K562 (cell line): Measurements from ENCODE around the gene CCL27. TPM values are rescaled to one million over a fixed set of nuclear protein-coding genes. Genes with fewer than 3 reads are reported as not detected.
A peak's percentile ranks its signal among the peaks of the same experiment; 100 is the strongest.

ENCODE experiments used
- BCOR ChIP-seq: fragments of 450-650 bp; IDR thresholded peaks from 2 replicates; pipeline ENCODE4 v1.6.1; 2016
- CBX8 ChIP-seq: fragments of 200-600 bp; sonication (generic); IDR thresholded peaks from 2 replicates; pipeline ENCODE4 v1.6.1; 2012; ENCODE audit warnings: borderline replicate concordance, mixed run types, low read depth, mild to moderate bottlenecking, moderate library complexity, mixed read lengths, low read length, control low read depth, inconsistent platforms; ENCODE audit not compliant: poor library complexity, severe bottlenecking; ENCODE audit errors: extremely low read depth
- EHMT2 ChIP-seq: fragments of 450-650 bp; IDR thresholded peaks from 2 replicates; pipeline ENCODE4 v1.6.1; 2018; ENCODE audit warnings: antibody characterized with exemption
- EP300 ChIP-seq: IDR thresholded peaks from 2 replicates; pipeline ENCODE4 v1.6.1; 2012; ENCODE audit warnings: low read length, improper control_type of control experiment
- HMG20B ChIP-seq: fragments of 250-450 bp; sonication (Bioruptor Pico); IDR thresholded peaks from 2 replicates; pipeline ENCODE4 v1.5.0; 2021; ENCODE audit warnings: mild to moderate bottlenecking
- LARP7 ChIP-seq: fragments of 450-650 bp; IDR thresholded peaks from 2 replicates; pipeline ENCODE4 v1.6.1; 2016
- MAZ ChIP-seq, 2 experiments: fragments of 450-650 bp in 1 of 2; sonication (generic) in 1 of 2; formaldehyde crosslinking; IDR thresholded peaks in 1 of 2; conservative IDR thresholded peaks in 1 of 2; 2 replicates each; pipeline versions ENCODE4 v1.4.0 to v1.5.0; 2020; ENCODE audit warnings: mild to moderate bottlenecking in 1 of 2, missing genetic modification reagents in 1 of 2
- NCOR1 ChIP-seq: fragments of 450-650 bp; IDR thresholded peaks from 2 replicates; pipeline ENCODE4 v1.6.1; 2016; ENCODE audit warnings: mild to moderate bottlenecking, moderate library complexity
- NRF1 ChIP-seq, 2 experiments: fragments of 450-650 bp; IDR thresholded peaks in 1 of 2; conservative IDR thresholded peaks in 1 of 2; 2 replicates each; pipeline ENCODE4 v1.6.1; 2014; ENCODE audit warnings: mild to moderate bottlenecking in 2 of 2
- PHF8 ChIP-seq: fragments of 200-600 bp; sonication (generic); IDR thresholded peaks from 2 replicates; pipeline ENCODE4 v1.6.1; 2012; ENCODE audit warnings: mixed run types, mild to moderate bottlenecking, inconsistent platforms, low read length, moderate library complexity, borderline replicate concordance
- POLR2AphosphoS2 ChIP-seq: IDR thresholded peaks from 2 replicates; pipeline ENCODE4 v1.6.1; 2012; ENCODE audit warnings: low read length, improper control_type of control experiment
- ZFP1 ChIP-seq: fragments of 450-650 bp; formaldehyde crosslinking; IDR thresholded peaks from 2 replicates; pipeline ENCODE4 v1.4.0; 2020; ENCODE audit warnings: mild to moderate bottlenecking, mixed read lengths
- ZNF3 ChIP-seq: fragments of 250-450 bp; sonication (Bioruptor Pico); IDR thresholded peaks from 2 replicates; pipeline ENCODE4 v1.5.0; 2021; ENCODE audit warnings: mild to moderate bottlenecking, moderate library complexity
- ZNF551 ChIP-seq: fragments of 250-450 bp; sonication (Bioruptor Pico); IDR thresholded peaks from 2 replicates; pipeline ENCODE4 v1.5.0; 2021; ENCODE audit warnings: mild to moderate bottlenecking, moderate library complexity
- ZNF609 ChIP-seq: sonication (generic); formaldehyde crosslinking; IDR thresholded peaks from 2 replicates; pipeline ENCODE4 v1.8.1; 2023; ENCODE audit warnings: missing genetic modification reagents, mild to moderate bottlenecking, borderline replicate concordance
- polyA plus RNA-seq, 8 experiments: library from polyadenylated mRNA; depleted of rRNA in 4 of 8; stranded (reverse) in 5 of 8; unstranded in 3 of 8; fragments of >200 nt; fragmentation: Nextera tagmentation in 2 of 8; fragmentation: Illumina TruSeq in 1 of 8; extraction: Ambion mirVana in 2 of 8; extraction: Trizol in 1 of 8; gene quantifications; 2 replicates each; pipeline versions ENCODE4 v1.2.1 to v1.2.3, GENCODE V29; 2011 to 2014; ENCODE audit warnings: inconsistent platforms in 1 of 8, missing spikeins in 1 of 8
- total RNA-seq, 7 experiments: library from RNA; depleted of rRNA in 6 of 7; stranded (reverse); fragments of >200 nt in 6 of 7; fragmentation: Illumina TruSeq in 2 of 7; extraction: Trizol in 2 of 7; gene quantifications; 2 replicates each; pipeline versions ENCODE4 v1.2.1 to v1.2.3, GENCODE V29; 2011 to 2021; ENCODE audit warnings: low replicate concordance in 1 of 7
- TF ChIP-seq, protein P1 (sequence below), 2 experiments: fragments of 450-650 bp; IDR thresholded peaks; 2 replicates each; pipeline ENCODE4 v1.6.1; 2016
- TF ChIP-seq, protein P2 (sequence below): conservative IDR thresholded peaks from 2 replicates; pipeline ENCODE4 v1.6.1; 2011; ENCODE audit warnings: low read depth, mild to moderate bottlenecking, low read length; ENCODE audit not compliant: control insufficient read depth

Gene CCL27
- total and polyA plus RNA-seq, 9 of the 15 experiments (the other 6 are each of a cell fraction or from before 2014, with no cell fraction given), result 0.10 to 0.53 (median 0.27) TPM; not detected in 5

DNA sequence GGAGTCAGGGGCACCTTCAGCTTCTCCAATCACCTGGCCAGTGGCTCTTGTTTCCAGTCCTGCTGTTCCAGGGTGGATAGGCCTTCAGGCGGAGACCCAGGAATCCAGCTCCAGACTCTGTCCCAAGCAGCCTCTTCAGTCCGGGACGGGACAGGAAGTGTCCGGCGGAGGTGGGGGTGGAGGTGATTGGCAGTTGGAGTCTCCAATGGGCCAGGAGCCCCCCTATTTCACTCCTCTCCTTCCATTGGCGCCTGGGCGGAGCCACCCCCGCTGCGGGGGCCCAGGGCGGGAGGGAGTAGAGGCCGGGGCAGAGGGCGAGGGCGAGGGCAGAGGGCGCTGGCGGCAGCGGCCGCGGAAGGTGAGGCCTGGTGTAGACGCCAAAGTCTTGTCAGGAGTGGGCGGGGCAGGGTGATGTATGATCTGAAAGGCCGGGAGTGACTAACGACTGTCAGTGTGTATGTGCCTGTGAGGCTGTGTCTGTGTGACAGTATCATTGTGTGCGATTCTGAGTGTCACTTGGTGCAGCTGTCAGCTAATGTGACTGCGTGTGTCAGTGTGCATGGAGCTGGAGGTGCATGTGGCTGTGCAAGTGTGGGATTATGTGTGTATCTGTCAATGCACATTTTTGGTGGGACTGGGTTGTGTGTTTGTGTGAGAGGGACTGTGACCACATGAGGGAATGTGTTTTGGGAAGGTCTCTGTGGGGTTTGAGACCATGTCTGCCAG is 10.4 kb downstream of the CCL27 start, which contains the start of gene IL11RA (continued):
- TF ChIP-seq CBX8, result no peak
- no peak for TF ChIP-seq EP300
- no peak for TF ChIP-seq BCOR
- TF ChIP-seq ZFP1 (CRISPR knock-in tag), result no peak
- peak; percentile 44; the same call in 1 of the 2 replicates for TF ChIP-seq PHF8
- TF ChIP-seq EHMT2, result no peak
- TF ChIP-seq NCOR1, result 0 out of 2 replicates have a peak, but pooled peaks have one; percentile 11
- TF ChIP-seq, protein P1, sequence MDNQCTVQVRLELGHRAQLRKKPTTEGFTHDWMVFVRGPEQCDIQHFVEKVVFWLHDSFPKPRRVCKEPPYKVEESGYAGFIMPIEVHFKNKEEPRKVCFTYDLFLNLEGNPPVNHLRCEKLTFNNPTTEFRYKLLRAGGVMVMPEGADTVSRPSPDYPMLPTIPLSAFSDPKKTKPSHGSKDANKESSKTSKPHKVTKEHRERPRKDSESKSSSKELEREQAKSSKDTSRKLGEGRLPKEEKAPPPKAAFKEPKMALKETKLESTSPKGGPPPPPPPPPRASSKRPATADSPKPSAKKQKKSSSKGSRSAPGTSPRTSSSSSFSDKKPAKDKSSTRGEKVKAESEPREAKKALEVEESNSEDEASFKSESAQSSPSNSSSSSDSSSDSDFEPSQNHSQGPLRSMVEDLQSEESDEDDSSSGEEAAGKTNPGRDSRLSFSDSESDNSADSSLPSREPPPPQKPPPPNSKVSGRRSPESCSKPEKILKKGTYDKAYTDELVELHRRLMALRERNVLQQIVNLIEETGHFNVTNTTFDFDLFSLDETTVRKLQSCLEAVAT (IDR thresholded peaks at IDR 0.05), result peak; percentile 28 to 38; a peak in 1 of 4 replicates
- TF ChIP-seq ZNF3 (CRISPR knock-in tag), result no peak
- no peak for TF ChIP-seq ZNF609 (CRISPR knock-in tag)
- TF ChIP-seq, protein P2, sequence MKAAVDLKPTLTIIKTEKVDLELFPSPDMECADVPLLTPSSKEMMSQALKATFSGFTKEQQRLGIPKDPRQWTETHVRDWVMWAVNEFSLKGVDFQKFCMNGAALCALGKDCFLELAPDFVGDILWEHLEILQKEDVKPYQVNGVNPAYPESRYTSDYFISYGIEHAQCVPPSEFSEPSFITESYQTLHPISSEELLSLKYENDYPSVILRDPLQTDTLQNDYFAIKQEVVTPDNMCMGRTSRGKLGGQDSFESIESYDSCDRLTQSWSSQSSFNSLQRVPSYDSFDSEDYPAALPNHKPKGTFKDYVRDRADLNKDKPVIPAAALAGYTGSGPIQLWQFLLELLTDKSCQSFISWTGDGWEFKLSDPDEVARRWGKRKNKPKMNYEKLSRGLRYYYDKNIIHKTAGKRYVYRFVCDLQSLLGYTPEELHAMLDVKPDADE, result peak; percentile 46; the same call in 1 of the 2 replicates
- TF ChIP-seq LARP7, result no peak
- peak; percentile 45 to 46; a peak in 3 of 4 replicates for TF ChIP-seq NRF1 (conservative IDR thresholded peaks at IDR 0.05 in 1 of 2, IDR thresholded peaks at IDR 0.05 in 1 of 2)
- TF ChIP-seq HMG20B (CRISPR knock-in tag), result no peak
- TF ChIP-seq MAZ (CRISPR knock-in tag; conservative IDR thresholded peaks at IDR 0.05 in 1 of 2, IDR thresholded peaks at IDR 0.05 in 1 of 2), result peak; percentile 88 to 90
- TF ChIP-seq ZNF551 (CRISPR knock-in tag), result no peak
- no peak for TF ChIP-seq POLR2AphosphoS2
